SK-N-SH (cell line): ENCODE data around the gene PPP1R14C. TPM values are rescaled to one million over a fixed set of nuclear protein-coding genes. Genes with fewer than 3 reads are reported as not detected.

ENCODE experiments used
- CTCF ChIA-PET: fragments of 300-600, 350-600 bp; formaldehyde crosslinking; extraction: SDS; loops from one replicate; lab custom pipeline; 2021; lab: Yijun Ruan, JAX
- POLR2A ChIA-PET: fragments of 350-600 bp; sonication (Branson Sonifier 250); formaldehyde crosslinking; extraction: SDS; loops from one replicate; lab custom pipeline; 2020; ENCODE audit warnings: antibody characterized with exemption, inconsistent platforms; lab: Yijun Ruan, JAX
- DNase-seq: peaks from one replicate; pipeline ENCODE4 v3.0.0; 2012
- H2AFZ ChIP-seq: fragments of 200-600 bp; sonication (generic); 2 replicates; pipeline ENCODE4 v1.8.1; 2016; ENCODE audit warnings: antibody characterized with exemption, mild to moderate bottlenecking, low read depth
- H3F3A ChIP-seq: fragments of 200-600 bp; sonication (generic); replicated peaks from 2 replicates; pipeline ENCODE3; 2016; ENCODE audit warnings: antibody characterized with exemption, mild to moderate bottlenecking; ENCODE audit not compliant: insufficient read depth
- H3K27ac ChIP-seq, 2 experiments: fragments of 200-500 bp in 1 of 2; fragments of 200-600 bp in 1 of 2; sonication (Bioruptor generic) in 1 of 2; sonication (generic), shearing (Covaris generic) in 1 of 2; 2 replicates each; pipeline versions ENCODE4 v1.5.1 to v1.6.1; 2014 to 2016; ENCODE audit warnings: low read depth in 2 of 2, inconsistent platforms in 1 of 2, low read length in 1 of 2, mild to moderate bottlenecking in 1 of 2, mixed read lengths in 1 of 2
- H3K27me3 ChIP-seq: fragments of 200-600 bp; sonication (generic), shearing (Covaris generic); 2 replicates; pipeline ENCODE4 v1.6.1; 2016; ENCODE audit warnings: mixed run types; ENCODE audit not compliant: insufficient read depth
- H3K36me3 ChIP-seq, 2 experiments: fragments of 200-500 bp in 1 of 2; fragments of 200-600 bp in 1 of 2; sonication (Bioruptor generic) in 1 of 2; sonication (generic) in 1 of 2; replicated peaks in 1 of 2; 2 replicates each; pipeline versions ENCODE3 to v1.5.1; 2014 to 2016; ENCODE audit warnings: low read length in 1 of 2, mild to moderate bottlenecking in 1 of 2; ENCODE audit not compliant: insufficient read depth in 2 of 2, control insufficient read depth in 1 of 2
- H3K4me1 ChIP-seq, 2 experiments: fragments of 200-500 bp in 1 of 2; fragments of 200-600 bp in 1 of 2; sonication (Bioruptor generic) in 1 of 2; sonication (generic), shearing (Covaris generic) in 1 of 2; 2 replicates each; pipeline versions ENCODE4 v1.5.1 to v1.6.1; 2014 to 2016; ENCODE audit warnings: low read depth in 1 of 2, low read length in 1 of 2, mixed run types in 1 of 2; ENCODE audit not compliant: insufficient read depth in 2 of 2, control insufficient read depth in 1 of 2
- H3K4me2 ChIP-seq: fragments of 200-600 bp; sonication (generic), shearing (Covaris generic); 2 replicates; pipeline ENCODE4 v1.6.1; 2017; ENCODE audit warnings: mixed run types
- H3K4me3 ChIP-seq, 2 experiments: fragments of 200-500 bp in 1 of 2; fragments of 200-600 bp in 1 of 2; sonication (Bioruptor generic) in 1 of 2; sonication (generic), shearing (Covaris generic) in 1 of 2; 2 replicates each; pipeline versions ENCODE4 v1.5.1 to v1.8.1; 2014 to 2016; ENCODE audit warnings: low read depth in 2 of 2, inconsistent platforms in 1 of 2, low read length in 1 of 2, mild to moderate bottlenecking in 1 of 2, mixed read lengths in 1 of 2, moderate library complexity in 1 of 2
- H3K79me2 ChIP-seq: fragments of 200-600 bp; sonication (generic); 2 replicates; pipeline ENCODE4 v1.8.1; 2017; ENCODE audit warnings: mild to moderate bottlenecking; ENCODE audit not compliant: insufficient read depth
- H3K9ac ChIP-seq: fragments of 200-600 bp; sonication (generic); 2 replicates; pipeline ENCODE4 v1.6.1; 2017; ENCODE audit warnings: mixed run types
- H3K9me2 ChIP-seq: fragments of 200-600 bp; sonication (generic); 2 replicates; pipeline ENCODE4 v1.6.1; 2017; ENCODE audit warnings: mixed run types
- H3K9me3 ChIP-seq: fragments of 200-600 bp; sonication (generic); 2 replicates; pipeline ENCODE4 v1.6.1; 2017; ENCODE audit warnings: mixed run types, mild to moderate bottlenecking, moderate library complexity
- H4K20me1 ChIP-seq: fragments of 200-600 bp; sonication (generic); 2 replicates; pipeline ENCODE4 v1.6.1; 2017; ENCODE audit warnings: mild to moderate bottlenecking, mixed run types; ENCODE audit not compliant: insufficient read depth
- CHD2 ChIP-seq: fragments of 150-350 bp; IDR thresholded peaks from 2 replicates; pipeline ENCODE4 v1.6.1; 2018; ENCODE audit warnings: low read length; ENCODE audit not compliant: partially characterized antibody
- CTCF ChIP-seq: fragments of 200-600 bp; sonication (generic); IDR thresholded peaks from 2 replicates; pipeline ENCODE4 v1.6.1; 2017; ENCODE audit warnings: antibody characterized with exemption, mild to moderate bottlenecking, moderate library complexity
- ELF1 ChIP-seq: IDR thresholded peaks from 2 replicates; pipeline ENCODE4 v1.4.0; 2012
- FOSL2 ChIP-seq: IDR thresholded peaks from 2 replicates; pipeline ENCODE4 v1.4.0; 2012; ENCODE audit warnings: low read depth, mild to moderate bottlenecking, moderate library complexity, borderline replicate concordance
- JUND ChIP-seq: IDR thresholded peaks from 2 replicates; pipeline ENCODE4 v1.4.0; 2012
- MEF2A ChIP-seq: IDR thresholded peaks from 2 replicates; pipeline ENCODE4 v1.4.0; 2012; ENCODE audit warnings: low read depth, borderline replicate concordance
- NRF1 ChIP-seq: IDR thresholded peaks from 2 replicates; pipeline ENCODE4 v1.6.1; 2012; ENCODE audit warnings: low read depth, mild to moderate bottlenecking, low read length
- PBX3 ChIP-seq: IDR thresholded peaks from 2 replicates; pipeline ENCODE4; 2012
- POLR2AphosphoS5 ChIP-seq: IDR thresholded peaks from 2 replicates; pipeline ENCODE4 v1.6.1; 2012; ENCODE audit warnings: low read depth, low read length
- RAD21 ChIP-seq: IDR thresholded peaks from 2 replicates; pipeline ENCODE4 v1.6.1; 2012; ENCODE audit warnings: mild to moderate bottlenecking, low read length
- RFX5 ChIP-seq: IDR thresholded peaks from 2 replicates; pipeline ENCODE4 v1.6.1; 2012; ENCODE audit warnings: mild to moderate bottlenecking, improper control_type of control experiment, low read length
- RXRA ChIP-seq: IDR thresholded peaks from 2 replicates; pipeline ENCODE4 v1.4.0; 2012; ENCODE audit warnings: low read depth, mild to moderate bottlenecking, borderline replicate concordance
- SIN3A ChIP-seq: IDR thresholded peaks from 2 replicates; pipeline ENCODE4 v1.6.1; 2012; ENCODE audit warnings: low read depth, mild to moderate bottlenecking, low read length, moderate library complexity, borderline replicate concordance
- SMC3 ChIP-seq: IDR thresholded peaks from 2 replicates; pipeline ENCODE4 v1.6.1; 2012; ENCODE audit warnings: low read depth, low read length, improper control_type of control experiment
- TCF12 ChIP-seq: IDR thresholded peaks from 2 replicates; pipeline ENCODE4 v1.4.0; 2012
- TEAD4 ChIP-seq: IDR thresholded peaks from 2 replicates; pipeline ENCODE4 v1.4.0; 2012; ENCODE audit warnings: mild to moderate bottlenecking, borderline replicate concordance; ENCODE audit not compliant: insufficient read depth
- USF1 ChIP-seq: IDR thresholded peaks from 2 replicates; pipeline ENCODE4 v1.4.0; 2012; ENCODE audit warnings: low read depth, borderline replicate concordance
- YY1 ChIP-seq: IDR thresholded peaks from 2 replicates; pipeline ENCODE4 v1.4.0; 2012; ENCODE audit warnings: low read depth, mild to moderate bottlenecking
- WGBS: methylation state at CpG from one replicate; pipeline ENCODE4 v1.1.6; 2017; ENCODE audit warnings: low lambda C conversion rate; 5-methylcytosine and 5-hydroxymethylcytosine counted together
- polyA plus RNA-seq, 3 experiments: library from polyadenylated mRNA; depleted of rRNA; stranded (reverse); fragments of >200 nt; gene quantifications; 2 replicates each; pipeline ENCODE4 v1.2.3, GENCODE V29; 2012

Gene PPP1R14C
- polyA plus RNA-seq, 1 of the 3 experiments (the other 2 are of a cell fraction) = not detected

- TF ChIP-seq USF1 (no peak), RAD21 (no peak), FOSL2 (no peak), TCF12 (no peak)
Observed at GRCh38 chr6:150189122-150189521, 46.3 kb downstream of the PPP1R14C start (continued).

- no peak for DNase-seq
- Histone ChIP-seq H3K9me2 (no peaks in the 10 kb centered on the region), H3K79me2 (no peaks in the 10 kb centered on the region), H3K9ac (no peak overlapping the region), H3F3A (no peaks in the 10 kb centered on the region), H2AFZ (no peak overlapping the region), H3K9me3 (no peaks in the 10 kb centered on the region), H3K4me2 (no peak overlapping the region), H3K4me3 (no peak overlapping the region), H3K4me1 (no peaks in the 10 kb centered on the region), H3K27ac (no peak overlapping the region), H3K27me3 (no peaks in the 10 kb centered on the region; the same call in 1 of the 2 replicates), H4K20me1 (no peaks in the 10 kb centered on the region), H3K36me3 (no peaks in the 10 kb centered on the region)
- no peak for TF ChIP-seq TCF12
- no peak for TF ChIP-seq PBX3
- TF ChIP-seq TEAD4 = no peak
- no peak for TF ChIP-seq SIN3A
- TF ChIP-seq RFX5 = no peak
- no peak for TF ChIP-seq SMC3
- no peak for TF ChIP-seq MEF2A
- no peak for TF ChIP-seq YY1
- no peak for TF ChIP-seq CTCF
- TF ChIP-seq RXRA = no peak
- no peak for TF ChIP-seq POLR2AphosphoS5
- TF ChIP-seq CHD2 = no peak
- TF ChIP-seq NRF1 = no peak
- no peak for TF ChIP-seq ELF1
- no peak for TF ChIP-seq JUND
- CTCF ChIA-PET = no interaction called here
- WGBS = 0% methylated on average over 3 of the region's 3 CpGs
- POLR2A ChIA-PET = no interaction called here
Observed at GRCh38 chr6:150191809-150192208, 49.0 kb downstream of the PPP1R14C start.
